Fibroblast of villous mesenchyme (primary cell): ENCODE data around the gene THOC1. TPM values are rescaled to one million over a fixed set of nuclear protein-coding genes. Genes with fewer than 3 reads are reported as not detected.

Experiments used
- DNase-seq: peaks from one replicate; pipeline ENCODE4 v3.0.0-alpha.2; 2010; ENCODE audit warnings: low read depth
- H3K4me3 ChIP-seq: 2 replicates; pipeline ENCODE4 v1.5.1; 2011; ENCODE audit warnings: low read depth, mild to moderate bottlenecking, low read length
- total RNA-seq: library from RNA; depleted of rRNA; stranded (reverse); fragments of >200 nt; gene quantifications from 2 replicates; pipeline ENCODE4 v1.2.3, GENCODE V29; 2012
- TF ChIP-seq, protein P1 (sequence below): IDR thresholded peaks from 2 replicates; pipeline ENCODE4 v1.5.1; 2012; ENCODE audit warnings: low read depth, mild to moderate bottlenecking, low read length; ENCODE audit not compliant: insufficient read depth

THOC1 gene
- total RNA-seq, 1 donor = 42.7 TPM

DNA sequence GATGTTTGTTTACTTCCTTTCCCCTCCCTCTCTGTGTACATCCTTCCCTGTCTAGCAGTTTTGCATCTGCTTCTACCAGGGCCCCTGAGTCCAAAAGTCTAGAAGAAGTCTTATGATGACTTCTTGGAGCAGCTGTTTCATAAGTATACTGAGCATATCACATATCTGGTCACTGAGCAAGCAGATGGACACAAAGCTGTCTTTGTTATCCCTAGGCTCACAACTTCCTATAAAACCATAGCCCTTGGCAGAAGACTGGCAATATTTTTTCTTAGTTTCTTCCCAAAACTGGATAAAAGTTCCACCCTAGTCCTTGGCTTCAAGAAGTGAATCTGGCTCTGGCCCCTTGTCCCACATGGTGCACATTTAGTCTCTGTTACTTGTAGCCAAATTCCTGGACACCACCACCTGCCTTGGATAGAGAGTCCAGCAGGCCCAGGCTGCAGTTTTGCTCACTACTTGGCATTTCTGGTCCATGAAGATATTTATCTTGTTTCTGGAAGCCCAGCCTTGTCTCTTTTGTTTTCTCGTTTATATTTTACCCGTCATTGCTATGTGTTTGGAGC, 22.5 kb downstream of the THOC1 start:
- no peak overlapping the region for H3K4me3 ChIP-seq
- DNase-seq = no peak
- TF ChIP-seq, protein P1, sequence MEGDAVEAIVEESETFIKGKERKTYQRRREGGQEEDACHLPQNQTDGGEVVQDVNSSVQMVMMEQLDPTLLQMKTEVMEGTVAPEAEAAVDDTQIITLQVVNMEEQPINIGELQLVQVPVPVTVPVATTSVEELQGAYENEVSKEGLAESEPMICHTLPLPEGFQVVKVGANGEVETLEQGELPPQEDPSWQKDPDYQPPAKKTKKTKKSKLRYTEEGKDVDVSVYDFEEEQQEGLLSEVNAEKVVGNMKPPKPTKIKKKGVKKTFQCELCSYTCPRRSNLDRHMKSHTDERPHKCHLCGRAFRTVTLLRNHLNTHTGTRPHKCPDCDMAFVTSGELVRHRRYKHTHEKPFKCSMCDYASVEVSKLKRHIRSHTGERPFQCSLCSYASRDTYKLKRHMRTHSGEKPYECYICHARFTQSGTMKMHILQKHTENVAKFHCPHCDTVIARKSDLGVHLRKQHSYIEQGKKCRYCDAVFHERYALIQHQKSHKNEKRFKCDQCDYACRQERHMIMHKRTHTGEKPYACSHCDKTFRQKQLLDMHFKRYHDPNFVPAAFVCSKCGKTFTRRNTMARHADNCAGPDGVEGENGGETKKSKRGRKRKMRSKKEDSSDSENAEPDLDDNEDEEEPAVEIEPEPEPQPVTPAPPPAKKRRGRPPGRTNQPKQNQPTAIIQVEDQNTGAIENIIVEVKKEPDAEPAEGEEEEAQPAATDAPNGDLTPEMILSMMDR = no peak

DNA sequence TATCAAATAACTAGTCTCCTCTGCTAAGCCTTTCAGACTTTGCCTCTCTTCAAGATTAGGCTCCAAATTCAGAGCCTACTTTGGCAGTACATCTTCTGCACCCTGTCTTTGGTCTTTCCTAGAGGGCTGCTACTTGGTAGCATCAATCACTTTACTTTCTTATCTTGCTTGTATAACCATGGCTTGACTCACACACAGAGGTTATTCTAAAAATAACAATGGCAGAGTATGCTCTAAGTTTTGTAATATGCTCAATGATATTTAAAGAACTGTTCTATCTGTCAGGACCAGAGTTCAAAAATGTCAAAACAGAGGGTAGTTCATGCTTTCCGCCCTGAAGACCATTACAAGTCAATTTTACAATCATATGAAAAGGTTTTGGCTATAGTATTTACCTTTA, 27.7 kb downstream of the THOC1 start:
- TF ChIP-seq, protein P1 = no peak
- no peak for DNase-seq

DNA sequence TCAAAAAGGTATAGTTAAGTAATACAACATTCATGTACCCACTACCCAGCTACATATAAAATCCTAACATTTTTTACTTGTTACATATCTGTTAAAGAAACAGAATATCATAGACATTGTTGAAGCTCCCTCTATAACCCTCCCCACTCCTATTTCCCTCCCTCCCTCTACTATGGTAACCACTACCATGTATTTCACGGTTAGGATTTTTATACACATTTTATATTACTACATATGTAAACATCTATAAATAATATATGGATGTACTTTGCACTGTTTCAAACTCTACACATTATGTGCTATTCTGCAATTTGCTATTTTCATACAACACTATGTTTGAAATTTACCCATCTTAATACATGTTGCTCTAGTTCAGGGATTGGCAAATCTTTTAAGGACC, 36.3 kb downstream of the THOC1 start:
- TF ChIP-seq, protein P1 = no peak
- no peak overlapping the region for H3K4me3 ChIP-seq
- no peak for DNase-seq

More for the DNA sequence above, 27.7 kb downstream of the THOC1 start:
- no peak overlapping the region for H3K4me3 ChIP-seq

DNA sequence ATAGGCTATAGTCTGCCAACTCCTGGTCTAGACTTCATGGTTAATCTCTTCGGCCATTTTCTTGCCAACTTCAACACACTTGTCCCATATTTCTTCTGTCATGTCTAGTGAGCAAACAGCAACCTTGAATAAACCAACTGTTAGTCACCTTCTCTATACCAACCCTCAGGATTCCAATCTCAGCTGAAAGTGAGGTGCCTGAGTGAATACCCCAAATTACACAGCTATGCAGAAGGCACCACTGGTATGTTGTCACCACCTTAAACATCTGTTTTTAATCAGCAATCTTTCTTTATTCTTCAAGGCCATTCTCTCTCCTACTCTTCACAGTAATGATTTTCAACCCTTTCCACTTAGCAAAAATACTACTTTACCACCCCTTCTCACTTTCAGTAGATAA, 39.3 kb downstream of the THOC1 start:
- TF ChIP-seq, protein P1 = no peak
- H3K4me3 ChIP-seq = no peak overlapping the region
- DNase-seq = no peak

DNA sequence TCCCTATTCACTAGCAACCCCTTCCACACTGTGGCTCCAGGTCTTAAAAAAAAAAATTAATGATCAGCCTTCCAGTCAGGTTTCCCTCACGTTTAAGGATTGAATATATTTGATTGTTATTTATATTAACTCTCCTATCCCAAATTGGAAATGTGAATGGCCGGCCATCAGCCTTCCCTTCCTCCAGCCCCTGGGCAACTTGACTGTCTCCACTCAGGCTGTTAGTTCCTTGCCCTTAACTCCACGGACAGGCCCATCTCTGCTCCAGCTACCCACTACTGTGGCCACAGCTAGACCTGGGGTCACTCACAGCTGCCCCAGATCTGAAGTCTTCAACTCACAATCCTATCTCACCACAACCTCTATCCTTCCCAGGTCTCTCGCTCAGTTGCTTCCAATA, 39.9 kb downstream of the THOC1 start:
- H3K4me3 ChIP-seq = no peak overlapping the region
- no peak for DNase-seq
- TF ChIP-seq, protein P1 = no peak

DNA sequence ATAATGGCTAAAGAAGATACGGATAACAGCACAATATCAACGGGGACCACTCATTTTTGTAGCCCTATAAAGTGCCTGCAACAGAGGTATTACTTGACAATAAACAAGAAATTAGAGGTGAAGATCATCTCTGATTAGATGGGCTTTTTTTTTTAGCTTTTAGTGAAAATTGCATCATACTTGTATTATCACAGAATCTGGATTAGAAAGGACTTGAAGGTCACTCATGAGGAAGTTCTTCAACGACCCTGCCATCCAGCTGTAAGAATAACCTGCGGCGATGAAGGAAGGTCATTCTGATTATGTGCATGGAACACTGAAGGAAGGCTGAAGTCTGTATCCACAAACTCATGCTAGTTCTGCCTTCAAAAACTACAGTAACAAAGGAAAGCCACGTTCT, 40.5 kb downstream of the THOC1 start:
- no peak for DNase-seq
- TF ChIP-seq, protein P1 = no peak
- H3K4me3 ChIP-seq = no peak overlapping the region

DNA sequence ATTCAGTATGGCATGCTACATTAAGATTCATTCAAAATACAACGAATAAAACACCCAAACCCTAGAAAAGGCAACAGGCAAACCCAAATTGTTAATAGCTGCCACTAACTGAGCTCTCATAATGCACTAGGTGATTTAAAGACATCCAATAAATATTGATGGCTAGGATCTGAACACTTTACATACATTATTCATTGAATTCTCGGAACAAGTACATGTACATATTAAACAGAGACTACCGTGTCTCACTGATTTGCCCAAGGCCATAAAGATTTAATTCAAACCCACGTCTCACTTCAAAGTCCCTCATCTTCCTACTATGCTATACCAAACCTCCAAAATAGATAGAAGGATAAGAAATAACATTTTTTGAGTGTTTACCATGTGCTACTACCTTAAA, 42.1 kb downstream of the THOC1 start:
- TF ChIP-seq, protein P1 = no peak
- H3K4me3 ChIP-seq = no peak overlapping the region
- no peak for DNase-seq
